M059J (cell line): ENCODE results near the gene TBC1D19. TPM values are rescaled to one million over a fixed set of nuclear protein-coding genes. Genes with fewer than 3 reads are reported as not detected.

Experiments used
- DNase-seq: peaks from one replicate; pipeline ENCODE4 v3.0.0-alpha.2; 2012; ENCODE audit warnings: low read depth
- total RNA-seq: library from RNA; depleted of rRNA; stranded (reverse); fragments of >200 nt; shearing (Covaris generic); gene quantifications from 2 replicates; pipeline ENCODE4 v1.2.3, GENCODE V29; 2014

The TBC1D19 gene
- total RNA-seq, 1 experiment from 2014 or later = 28.6 TPM

- DNase-seq = peak; percentile 84
Observed at GRCh38 chr4:26780539-26780938, 196.7 kb downstream of the TBC1D19 start.

DNA sequence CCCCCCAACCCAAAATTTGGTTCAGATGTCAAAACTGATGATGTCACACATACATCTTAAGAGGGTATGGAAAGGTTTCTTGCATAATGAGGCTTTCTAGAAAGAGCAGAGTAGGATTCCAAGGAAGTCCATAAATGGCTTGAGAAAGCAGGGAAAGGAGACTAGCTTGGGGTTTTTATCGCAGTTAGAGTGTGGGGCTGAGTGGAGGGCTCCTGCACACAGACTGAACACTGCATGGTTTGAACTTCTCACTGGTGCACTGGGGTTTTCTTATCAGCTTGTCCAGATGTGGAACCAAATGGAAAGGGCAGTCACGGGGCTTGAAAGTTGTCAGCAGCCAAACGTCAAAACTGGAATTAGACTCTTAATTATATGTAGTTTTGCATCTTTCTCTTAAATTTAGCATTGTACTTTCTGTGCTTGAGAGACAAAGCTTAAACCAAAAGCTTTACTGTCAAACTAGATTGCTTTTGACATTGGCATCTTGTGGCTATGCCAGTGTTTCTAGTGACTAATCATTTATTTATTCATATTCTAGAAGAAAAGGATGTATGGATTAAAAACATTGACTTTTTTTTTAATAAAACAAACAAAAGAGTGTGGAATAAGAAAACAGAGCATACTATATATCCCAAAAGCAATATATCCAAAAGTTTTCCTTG, 198.4 kb downstream of the TBC1D19 start:
- DNase-seq = no peak

DNA sequence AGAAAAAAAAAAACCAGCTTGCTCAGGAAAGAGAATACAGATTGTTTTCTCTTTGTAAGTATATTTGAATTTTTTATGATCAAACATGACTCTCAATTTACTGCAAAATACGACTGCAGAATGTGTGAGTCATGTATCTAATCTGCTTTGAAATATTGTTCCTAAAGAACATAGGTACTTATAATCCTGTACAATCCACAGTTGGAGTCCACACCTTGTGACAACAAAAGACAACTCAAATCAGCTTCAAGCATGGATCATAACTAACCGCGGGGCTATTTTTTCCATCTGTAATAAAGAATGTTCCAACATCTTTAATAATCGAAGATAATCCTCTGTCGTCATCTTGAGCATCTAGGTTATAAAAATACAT, 198.9 kb downstream of the TBC1D19 start:
- DNase-seq = no peak

DNA sequence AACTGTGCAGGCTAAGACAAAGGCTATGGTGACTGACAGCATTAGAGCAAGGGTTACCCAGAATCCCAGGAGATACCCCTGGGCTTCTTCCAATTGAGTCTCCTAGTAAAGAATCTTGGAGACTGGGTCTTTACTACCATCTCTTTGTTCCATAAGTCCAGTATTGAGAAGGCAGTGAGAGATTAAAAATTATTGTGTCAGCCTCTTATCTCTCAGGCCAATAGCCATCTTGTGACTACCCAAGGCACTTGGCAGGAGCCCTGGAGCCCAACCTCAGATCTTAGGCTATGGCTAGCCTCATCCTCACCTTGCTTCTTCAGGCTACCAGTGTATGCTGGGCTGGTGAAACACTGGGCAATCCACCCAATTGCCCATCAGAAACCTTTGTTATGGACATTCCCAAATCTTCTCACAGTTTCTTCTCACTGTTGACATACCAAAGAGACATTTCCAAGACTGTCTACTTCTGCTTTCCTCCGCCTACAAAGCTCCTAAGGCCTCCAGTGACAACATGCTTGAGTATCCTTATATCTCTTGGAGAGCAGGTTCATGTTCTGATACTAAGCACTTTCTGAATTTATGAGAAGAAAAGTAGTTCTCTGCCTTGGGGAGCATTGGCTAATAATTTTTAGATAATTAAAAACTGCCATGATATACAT, 200.5 kb downstream of the TBC1D19 start:
- no peak for DNase-seq

- no peak for DNase-seq
Observed at GRCh38 chr4:26785312-26785711, 201.4 kb downstream of the TBC1D19 start.

GRCh38 chr4:26785810-26786209, 201.9 kb downstream of the TBC1D19 start:
- DNase-seq = no peak

GRCh38 chr4:26786916-26787315, 203.0 kb downstream of the TBC1D19 start:
- DNase-seq = no peak

DNA sequence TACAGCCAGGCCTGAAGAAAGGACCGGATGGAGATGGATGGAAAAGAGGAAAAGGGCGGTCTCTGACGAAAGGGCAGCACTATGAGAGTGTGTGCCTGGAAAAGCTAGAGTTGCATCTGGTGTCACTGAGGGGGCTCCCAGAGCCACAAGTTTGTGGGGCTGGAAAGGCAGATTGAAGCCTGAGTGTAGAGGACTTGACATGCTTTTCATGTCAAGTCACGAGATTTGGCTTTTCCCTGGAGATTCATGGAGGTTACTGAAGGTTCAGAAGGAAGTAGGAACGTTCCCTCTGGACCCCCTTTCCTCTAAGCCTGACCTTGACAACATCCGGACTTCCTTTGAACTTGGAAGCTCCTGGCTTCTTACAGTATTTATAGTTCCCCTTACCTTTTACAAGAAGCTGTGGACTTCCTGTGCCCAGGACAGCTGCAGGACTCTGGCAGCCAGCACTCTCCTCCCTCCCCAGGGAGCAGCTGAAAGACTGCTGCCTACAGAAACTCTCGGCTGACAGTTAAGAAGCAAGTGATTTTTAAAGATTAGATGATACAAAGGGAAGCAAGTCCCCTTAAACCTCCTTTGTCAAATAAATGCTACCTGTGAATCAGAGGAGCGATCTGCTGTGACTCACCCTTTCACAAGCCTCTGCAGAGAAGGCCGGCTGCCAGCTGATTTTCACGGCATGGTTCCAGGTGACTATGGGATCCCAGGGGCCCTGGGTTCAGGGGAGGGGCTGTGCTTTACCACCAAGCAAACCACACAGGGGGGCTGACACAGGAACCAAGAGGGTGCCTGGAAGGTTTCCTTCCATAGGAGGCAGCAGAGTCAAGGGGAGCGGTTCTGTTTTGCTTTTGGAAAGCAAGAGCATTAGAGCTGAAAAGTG, 203.8 kb downstream of the TBC1D19 start:
- DNase-seq = peak; percentile 92

- no peak for DNase-seq
Observed at GRCh38 chr4:26788341-26788733, 204.5 kb downstream of the TBC1D19 start.

DNA sequence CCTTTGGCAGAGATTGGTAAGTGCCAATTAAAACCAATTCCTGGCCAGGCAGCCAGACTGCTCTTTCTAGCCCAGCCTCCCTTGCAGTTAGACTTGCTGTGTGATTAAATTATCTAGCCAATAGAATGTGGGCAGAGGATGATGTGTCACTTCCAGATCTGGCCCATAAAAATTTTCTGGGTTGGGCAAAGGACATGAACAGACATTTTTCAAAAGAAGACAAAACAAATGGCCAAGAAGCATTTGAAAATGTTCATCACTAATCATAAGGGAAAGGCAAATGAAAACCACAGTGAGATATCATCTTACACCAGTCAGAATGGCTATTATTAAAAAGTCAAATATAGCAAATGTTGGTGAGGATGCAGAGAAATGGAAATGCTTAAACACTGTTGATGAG, 205.3 kb downstream of the TBC1D19 start:
- DNase-seq = peak; percentile 67

GRCh38 chr4:26791346-26791745, 207.5 kb downstream of the TBC1D19 start:
- no peak for DNase-seq

DNA sequence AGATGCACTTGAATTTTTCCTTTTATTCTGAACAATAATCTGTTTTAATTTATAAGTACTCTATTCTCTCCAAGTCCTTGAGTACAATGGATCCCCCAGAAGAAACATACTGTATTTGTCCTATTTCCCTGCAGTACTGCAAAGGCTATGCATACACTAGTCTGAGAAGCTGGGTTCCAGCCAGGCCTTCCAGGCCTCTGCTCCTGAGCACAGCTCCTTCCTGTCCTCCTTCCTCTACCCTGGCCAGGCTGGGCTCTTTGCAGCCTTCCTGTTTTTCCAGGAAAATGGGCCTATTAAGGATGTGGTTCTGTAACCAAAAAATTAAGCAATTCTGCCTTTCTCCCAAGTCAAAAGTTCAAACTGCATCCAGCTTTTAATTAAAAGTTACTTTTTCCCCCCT, 208.8 kb downstream of the TBC1D19 start:
- no peak for DNase-seq

- DNase-seq = no peak
Observed at GRCh38 chr4:26793735-26794134, 209.9 kb downstream of the TBC1D19 start.

- no peak for DNase-seq
Observed at GRCh38 chr4:26796081-26796480, 212.2 kb downstream of the TBC1D19 start.

- no peak for DNase-seq
Observed at GRCh38 chr4:26802790-26803189, 218.9 kb downstream of the TBC1D19 start.

- peak; percentile 55 for DNase-seq
Observed at GRCh38 chr4:26803211-26803861, 219.5 kb downstream of the TBC1D19 start.

DNA sequence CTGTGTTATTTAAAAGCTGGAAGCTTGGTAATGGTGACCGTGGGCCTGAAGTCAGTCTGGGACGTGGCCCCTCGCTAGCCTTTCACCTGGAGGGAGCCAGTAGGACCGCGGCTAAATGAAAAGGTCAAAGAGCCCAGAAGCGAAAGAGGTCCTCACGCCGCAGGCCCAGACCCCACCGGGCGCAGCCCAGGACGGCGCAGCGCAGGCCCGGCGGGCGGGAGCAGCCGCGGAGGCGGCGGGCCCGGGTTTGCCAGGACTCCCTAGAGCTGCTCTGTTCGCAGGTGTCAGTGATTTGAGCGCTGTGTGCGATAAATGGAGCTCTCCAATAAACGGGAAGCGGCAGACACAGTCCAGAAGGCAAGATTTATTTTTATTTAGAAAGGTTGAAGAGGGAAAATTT, 220.6 kb downstream of the TBC1D19 start:
- no peak for DNase-seq

- no peak for DNase-seq
Observed at GRCh38 chr4:26804925-26805324, 221.0 kb downstream of the TBC1D19 start.
